Pancreas (tissue), 10 donors: ENCODE data around the gene GRID1. TPM values are rescaled to one million over a fixed set of nuclear protein-coding genes. Genes with fewer than 3 reads are reported as not detected.
A peak's percentile ranks its signal among the peaks of the same experiment; 100 is the strongest.

Experiments used
- ATAC-seq, 4 donors: fragments of 200-7000 bp; cut with Tn5 transposase; one replicate each; pipeline versions ENCODE4 v1.8.0 to v1.9.1; 2020; ENCODE audit warnings: mild to moderate bottlenecking in 4 of 4, moderate library complexity in 4 of 4
- DNase-seq, 6 donors: peaks; one replicate each; pipeline ENCODE4 v3.0.0-alpha.2; 2020
- FAIRE-seq: peaks from 2 replicates; lab custom pipeline; 2012; peaks lifted over from hg19 to GRCh38; lab: Jason Lieb, UNC
- H3K27ac ChIP-seq, 4 donors: fragments of 200-600 bp; sonication (generic); 1 replicate in 3 of 4; 2 replicates in 1 of 4; pipeline versions ENCODE4 v1.5.0 to v1.8.0; 2020
- H3K27me3 ChIP-seq, 4 donors: fragments of 200-600 bp; one replicate each; pipeline ENCODE4 v1.8.0; 2021
- H3K36me3 ChIP-seq, 3 donors: fragments of 200-600 bp; sonication (generic) in 1 of 3; one replicate each; pipeline versions ENCODE4 v1.5.0 to v1.8.0; 2020 to 2021
- H3K4me1 ChIP-seq, 3 donors: fragments of 200-600 bp; one replicate each; pipeline ENCODE4 v1.8.0; 2021
- H3K4me3 ChIP-seq, 4 donors: fragments of 200-600 bp; sonication (generic) in 2 of 4; one replicate each; pipeline versions ENCODE4 v1.5.0 to v1.8.0; 2020 to 2021
- H3K9me3 ChIP-seq, 4 donors: fragments of 200-600 bp; one replicate each; pipeline ENCODE4 v1.8.0; 2021
- WGBS, 2 donors: extraction: QIAGEN DNeasy Blood & Tissue Kit; methylation state at CpG; one replicate each; pipeline ENCODE4 v1.1.7; 2013; 5-methylcytosine and 5-hydroxymethylcytosine counted together
- intact Hi-C, 3 donors: fragments of 100-400 bp; cut with DNase I; formaldehyde crosslinking; loops; one replicate each; pipeline versions ENCODE4 v1.11.1 to v1.14.2; 2022
- polyA plus RNA-seq, 2 donors: library from polyadenylated mRNA; stranded (reverse); fragments of 200-250 nt; gene quantifications; one replicate each; pipeline ENCODE4 v1.2.3, GENCODE V29; 2013
- total RNA-seq, 6 donors: library from RNA; stranded (reverse); fragmentation: NEBNext Ultra II Directional in 4 of 6; extraction: Animal tissue kit (Norgen Biotek cat#: 25700) in 4 of 6; gene quantifications; one replicate each; pipeline versions ENCODE4 v1.2.1 to v1.2.4, GENCODE V29; 2021 to 2023
- TF ChIP-seq, protein P1 (sequence below), 4 donors: fragments of 200-600 bp; sonication (generic) in 3 of 4; IDR thresholded peaks; one replicate each; pipeline versions ENCODE4 v1.5.0 to v1.8.0; 2021; ENCODE audit warnings: antibody characterized with exemption in 4 of 4
- donor health status: healthy with polysubstance abuse.
- donor health status: DM: no; HTN: no; CAD: no; lungs with moderate emphysema.
- donor health status: DM: no; HTN: no; CAD: no.
- donor health status: control.
- donor health status: control.
- donor health status: Bipolar disorder and iron deficiency.
- donor health status: DM: yes; HTN: yes; CAD: no.
- donor health status: DM: no; HTN: no; CAD: no.
- donor health status: DM: no; HTN: no; CAD: no.
- donor health status: DM: yes; HTN: yes; CAD: no.

Gene GRID1
- total and polyA plus RNA-seq, 8 donors, result 0.05 to 1.5 (median 0.91) TPM

DNA sequence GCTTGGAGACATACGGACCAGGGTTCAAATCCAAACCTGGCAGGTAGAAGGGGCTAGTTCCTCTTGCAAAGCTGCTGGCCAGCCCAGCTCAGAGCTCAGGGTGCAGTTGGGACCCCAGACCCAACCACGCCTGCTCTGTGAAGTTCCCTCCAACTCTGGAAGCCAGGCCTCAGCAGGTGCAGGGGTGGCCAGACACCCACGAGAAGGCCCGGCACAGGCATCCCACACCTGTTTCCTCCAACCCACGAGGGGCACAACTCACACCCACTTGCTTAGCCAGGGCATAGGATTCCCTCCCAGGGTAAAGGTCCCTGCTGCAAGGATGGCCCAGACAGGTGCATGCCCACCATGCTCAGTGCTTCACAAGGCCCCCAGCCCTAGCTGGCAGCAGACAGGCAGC is 262.4 kb downstream of the GRID1 start:
- TF ChIP-seq, protein P1, sequence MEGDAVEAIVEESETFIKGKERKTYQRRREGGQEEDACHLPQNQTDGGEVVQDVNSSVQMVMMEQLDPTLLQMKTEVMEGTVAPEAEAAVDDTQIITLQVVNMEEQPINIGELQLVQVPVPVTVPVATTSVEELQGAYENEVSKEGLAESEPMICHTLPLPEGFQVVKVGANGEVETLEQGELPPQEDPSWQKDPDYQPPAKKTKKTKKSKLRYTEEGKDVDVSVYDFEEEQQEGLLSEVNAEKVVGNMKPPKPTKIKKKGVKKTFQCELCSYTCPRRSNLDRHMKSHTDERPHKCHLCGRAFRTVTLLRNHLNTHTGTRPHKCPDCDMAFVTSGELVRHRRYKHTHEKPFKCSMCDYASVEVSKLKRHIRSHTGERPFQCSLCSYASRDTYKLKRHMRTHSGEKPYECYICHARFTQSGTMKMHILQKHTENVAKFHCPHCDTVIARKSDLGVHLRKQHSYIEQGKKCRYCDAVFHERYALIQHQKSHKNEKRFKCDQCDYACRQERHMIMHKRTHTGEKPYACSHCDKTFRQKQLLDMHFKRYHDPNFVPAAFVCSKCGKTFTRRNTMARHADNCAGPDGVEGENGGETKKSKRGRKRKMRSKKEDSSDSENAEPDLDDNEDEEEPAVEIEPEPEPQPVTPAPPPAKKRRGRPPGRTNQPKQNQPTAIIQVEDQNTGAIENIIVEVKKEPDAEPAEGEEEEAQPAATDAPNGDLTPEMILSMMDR (IDR thresholded peaks at IDR 0.05), result no peak
- intact Hi-C loops, result no loop called here
- FAIRE-seq, result no peak
- Histone ChIP-seq H3K9me3 (no peaks in the 10 kb centered on the region), H3K4me3 (no peak overlapping the region), H3K36me3 (no peaks in the 10 kb centered on the region), H3K27ac (no peak overlapping the region), H3K4me1 (no peaks in the 10 kb centered on the region), H3K27me3 (no peaks in the 10 kb centered on the region)
- DNase-seq, result no peak
- no peak for ATAC-seq
- 77 to 91% methylated on average over 5 of the region's 5 CpGs for WGBS, 2 donors

DNA sequence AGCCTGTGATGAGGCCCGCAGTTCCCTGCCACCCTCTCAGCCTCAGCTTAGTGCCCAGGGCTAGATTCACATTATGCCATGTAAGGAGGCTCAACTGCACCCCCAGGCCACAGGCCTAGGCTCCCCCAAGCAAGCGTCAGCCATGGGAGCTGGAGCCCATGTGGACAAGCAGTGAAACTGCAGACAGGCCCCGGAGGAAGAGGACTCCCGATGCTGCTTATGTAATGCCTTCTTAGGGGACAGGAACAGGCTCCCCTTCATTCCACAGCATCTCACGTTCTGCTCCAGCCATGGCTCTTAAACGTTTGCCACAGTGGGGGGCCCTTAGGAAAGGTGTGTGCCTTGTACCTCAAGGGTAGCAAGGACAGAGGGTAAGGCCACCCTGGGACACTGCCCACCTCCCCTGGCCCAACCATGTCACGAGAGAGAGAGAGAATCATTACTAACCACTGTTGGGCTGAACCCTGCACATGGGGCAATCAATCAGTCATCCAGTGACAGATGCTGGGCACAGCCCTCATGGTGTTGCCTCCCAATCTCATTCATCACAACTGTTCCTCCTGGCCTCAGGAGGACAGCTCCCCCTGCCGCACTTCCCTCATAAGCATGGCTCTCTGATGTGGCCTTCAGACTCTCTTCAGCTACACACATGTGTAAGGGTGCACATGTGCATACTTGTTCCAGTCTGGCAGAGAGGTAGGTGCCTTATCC is 263.0 kb downstream of the GRID1 start:
- FAIRE-seq, result no peak
- Histone ChIP-seq H3K4me3 (no peak overlapping the region), H3K27ac (no peak overlapping the region), H3K36me3 (no peaks in the 10 kb centered on the region), H3K9me3 (no peaks in the 10 kb centered on the region), H3K4me1 (no peaks in the 10 kb centered on the region), H3K27me3 (no peaks in the 10 kb centered on the region)
- 66 to 68% methylated on average over 8 of the region's 8 CpGs for WGBS, 2 donors
- no peak for ATAC-seq
- intact Hi-C loops, result no loop called here
- TF ChIP-seq, protein P1 (IDR thresholded peaks at IDR 0.05), result no peak
- DNase-seq, result no peak

DNA sequence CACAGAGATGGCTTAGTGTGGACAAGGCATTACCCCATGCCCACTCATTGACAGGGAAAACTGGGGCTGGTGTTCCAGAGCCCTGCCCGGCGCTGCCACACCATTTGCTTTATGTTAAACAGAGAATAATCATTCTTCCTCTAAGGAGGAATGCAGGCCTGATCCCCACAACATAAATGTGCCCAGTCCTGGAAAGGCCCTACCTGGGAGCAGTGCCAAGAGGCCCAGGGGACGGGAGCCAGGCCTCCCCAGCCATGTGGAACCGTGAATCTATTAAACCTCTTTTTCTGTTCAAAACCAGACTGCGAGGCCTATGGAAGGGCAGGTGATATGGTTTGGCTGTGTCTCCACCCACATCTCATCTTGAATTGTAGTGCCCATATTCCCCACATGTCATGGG is 264.1 kb downstream of the GRID1 start:
- Histone ChIP-seq H3K4me1 (no peaks in the 10 kb centered on the region), H3K36me3 (no peaks in the 10 kb centered on the region), H3K27ac (no peak overlapping the region), H3K9me3 (no peaks in the 10 kb centered on the region), H3K4me3 (no peak overlapping the region), H3K27me3 (no peaks in the 10 kb centered on the region)
- TF ChIP-seq, protein P1 (IDR thresholded peaks at IDR 0.05), result no peak
- no peak for DNase-seq
- intact Hi-C loops, result no loop called here
- 90 to 92% methylated on average over 5 of the region's 5 CpGs for WGBS, 2 donors
- no peak for ATAC-seq
- FAIRE-seq, result no peak

DNA sequence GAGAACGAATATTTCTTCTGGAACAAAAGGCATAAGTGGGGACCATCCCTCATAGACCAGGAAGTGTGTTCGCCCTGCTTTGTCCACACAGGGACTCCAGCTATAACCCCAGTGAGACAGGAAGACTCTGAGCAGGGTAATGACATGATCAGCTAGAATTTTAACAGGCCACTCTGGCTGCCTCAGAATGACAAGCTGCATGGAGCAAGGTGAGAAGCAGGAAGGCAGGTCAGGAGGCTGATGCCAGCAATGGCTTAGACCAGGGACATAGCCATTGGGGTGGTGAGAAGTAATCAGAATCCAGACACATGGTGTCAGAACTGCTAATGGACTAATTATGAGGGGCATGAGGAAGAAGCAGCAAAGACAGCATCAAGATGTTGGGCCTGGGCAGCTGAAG is 264.6 kb downstream of the GRID1 start:
- no peaks in the 10 kb centered on the region for H3K27me3 ChIP-seq
- ATAC-seq (no peak), FAIRE-seq (no peak), DNase-seq (no peak)
- H3K9me3 ChIP-seq, result no peaks in the 10 kb centered on the region
- TF ChIP-seq, protein P1 (IDR thresholded peaks at IDR 0.05), result no peak
- H3K27ac ChIP-seq, result no peak overlapping the region
- 69 to 83% methylated on average over 2 of the region's 2 CpGs for WGBS, 2 donors
- no peak overlapping the region for H3K4me3 ChIP-seq
- H3K4me1 ChIP-seq, result no peaks in the 10 kb centered on the region
- no peaks in the 10 kb centered on the region for H3K36me3 ChIP-seq
- intact Hi-C loops, result no loop called here

DNA sequence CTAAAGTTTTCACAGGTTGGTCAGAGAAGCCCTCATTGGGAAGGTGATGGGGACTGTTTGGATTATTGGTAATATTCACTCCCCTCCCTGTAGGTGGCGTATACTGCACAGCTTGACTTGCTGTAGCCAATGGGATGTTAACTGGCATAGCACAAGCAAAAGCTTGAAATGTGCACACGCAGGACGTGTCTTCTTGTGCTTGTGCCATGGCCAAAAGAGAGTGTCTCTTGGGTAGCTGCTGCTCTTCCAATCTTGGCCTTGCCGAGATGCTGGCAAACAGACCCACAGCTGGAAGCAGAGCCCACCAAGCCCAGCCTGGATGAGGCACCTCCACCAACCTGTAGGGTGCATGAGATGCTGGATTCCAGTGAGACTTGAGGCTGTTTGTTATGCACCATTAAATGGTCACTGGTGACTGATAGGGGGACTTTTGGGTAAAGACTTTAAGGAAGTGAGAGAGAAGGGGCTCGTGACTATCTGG is 266.0 kb downstream of the GRID1 start:
- intact Hi-C loops, result no loop called here
- no peak overlapping the region for H3K4me3 ChIP-seq
- FAIRE-seq, result no peak
- H3K9me3 ChIP-seq, result no peaks in the 10 kb centered on the region
- no peaks in the 10 kb centered on the region for H3K4me1 ChIP-seq
- TF ChIP-seq, protein P1 (IDR thresholded peaks at IDR 0.05), result no peak
- no peaks in the 10 kb centered on the region for H3K36me3 ChIP-seq
- 58 to 65% methylated on average over 5 of the region's 5 CpGs for WGBS, 2 donors
- H3K27me3 ChIP-seq, result no peaks in the 10 kb centered on the region
- no peak for DNase-seq
- ATAC-seq, result peak in 2 of 4 donors; percentile 25 to 63
- H3K27ac ChIP-seq, result no peak overlapping the region
